ENCODE measurements around the gene PPP2R5A. TPM values are rescaled to one million over a fixed set of nuclear protein-coding genes. Genes with fewer than 3 reads are reported as not detected.

PPP2R5A gene
- total RNA-seq, 4 donors from 2014 or later = 38.5 to 48.0 (median 41.7) TPM

- Histone ChIP-seq H3K4me3 (no peak overlapping the region), H3K4me1 (peaks cover 0 to 85% (median 42%) of the 10 kb centered on the region in 4 donors), H3K9me3 (no peaks in the 10 kb centered on the region), H3K27me3 (no peaks in the 10 kb centered on the region), H3K36me3 (no peaks in the 10 kb centered on the region), H3K27ac (no peak overlapping the region)
- no peak for DNase-seq (ENCODE audit: low spot score in 2 of 2)
- 37 to 46% methylated on average over 6 of the region's 6 CpGs for WGBS, 2 donors
- peak; percentile 37 to 51 (median 40) for TF ChIP-seq CTCF (IDR thresholded peaks at IDR 0.05)
- no peak for TF ChIP-seq POLR2A (IDR thresholded peaks at IDR 0.05)
Observed at GRCh38 chr1:212291505-212292134, 6.4 kb downstream of the PPP2R5A start.

- no peak overlapping the region for H3K27ac ChIP-seq
- no peaks in the 10 kb centered on the region for H3K9me3 ChIP-seq
- H3K4me3 ChIP-seq = no peak overlapping the region
- peaks cover 0 to 77% (median 40%) of the 10 kb centered on the region in 4 donors for H3K4me1 ChIP-seq
- DNase-seq (ENCODE audit: low spot score in 2 of 2) = no peak
- TF ChIP-seq POLR2A (IDR thresholded peaks at IDR 0.05) = no peak
- WGBS, 2 donors = 75 to 78% methylated on average over 4 of the region's 4 CpGs
- H3K27me3 ChIP-seq = no peaks in the 10 kb centered on the region
- H3K36me3 ChIP-seq = no peaks in the 10 kb centered on the region
Observed at GRCh38 chr1:212292250-212293105, 7.3 kb downstream of the PPP2R5A start.

GRCh38 chr1:212293579-212293978 is 8.4 kb downstream of the PPP2R5A start:
- Histone ChIP-seq H3K9me3 (no peaks in the 10 kb centered on the region), H3K36me3 (no peaks in the 10 kb centered on the region), H3K4me3 (no peak overlapping the region), H3K4me1 (peaks cover 0 to 66% (median 30%) of the 10 kb centered on the region in 4 donors), H3K27ac (no peak overlapping the region), H3K27me3 (no peaks in the 10 kb centered on the region)
- DNase-seq (ENCODE audit: low spot score in 2 of 2) = no peak
- peak in 1 of 5 experiments; percentile 8 for TF ChIP-seq CTCF (IDR thresholded peaks at IDR 0.05)
- TF ChIP-seq EP300 (IDR thresholded peaks at IDR 0.05) = no peak
- WGBS, 2 donors = 59 to 71% methylated on average over 1 of the region's 1 CpG

GRCh38 chr1:212294983-212295382 is 9.8 kb downstream of the PPP2R5A start:
- no peak overlapping the region for H3K4me3 ChIP-seq
- H3K9me3 ChIP-seq = no peaks in the 10 kb centered on the region
- peaks cover 0 to 58% (median 21%) of the 10 kb centered on the region in 4 donors for H3K4me1 ChIP-seq
- 92 to 93% methylated on average over 3 of the region's 3 CpGs for WGBS, 2 donors
- no peak overlapping the region for H3K27ac ChIP-seq
- no peaks in the 10 kb centered on the region for H3K36me3 ChIP-seq
- H3K27me3 ChIP-seq = no peaks in the 10 kb centered on the region
- DNase-seq (ENCODE audit: low spot score in 2 of 2) = no peak
- TF ChIP-seq EP300 (IDR thresholded peaks at IDR 0.05) = no peak
- TF ChIP-seq CTCF (IDR thresholded peaks at IDR 0.05) = no peak
- no peak for TF ChIP-seq POLR2A (IDR thresholded peaks at IDR 0.05)

- WGBS, 2 donors = 88 to 90% methylated on average over 2 of the region's 2 CpGs
- no peak overlapping the region for H3K4me3 ChIP-seq
- peaks cover 0 to 57% (median 17%) of the 10 kb centered on the region in 4 donors for H3K4me1 ChIP-seq
- no peak for DNase-seq (ENCODE audit: low spot score in 2 of 2)
- H3K27ac ChIP-seq = no peak overlapping the region
- TF ChIP-seq EP300 (IDR thresholded peaks at IDR 0.05) (no peak), CTCF (IDR thresholded peaks at IDR 0.05) (no peak), POLR2A (IDR thresholded peaks at IDR 0.05) (no peak)
- H3K36me3 ChIP-seq = no peaks in the 10 kb centered on the region
- no peaks in the 10 kb centered on the region for H3K9me3 ChIP-seq
- no peaks in the 10 kb centered on the region for H3K27me3 ChIP-seq
Observed at GRCh38 chr1:212295579-212295978, 10.4 kb downstream of the PPP2R5A start.

Measured in tibial nerve (tissue), 4 donors.